Measurements from ENCODE around the gene CPLX4. TPM values are rescaled to one million over a fixed set of nuclear protein-coding genes. Genes with fewer than 3 reads are reported as not detected.

The CPLX4 gene
- total RNA-seq, 2 experiments from 2014 or later, result not detected

- CTCF ChIA-PET, result no interaction called here
- Mint-ChIP-seq H3K27me3 (no peaks in the 10 kb centered on the region), H3K36me3 (ENCODE audit: low read depth) (peaks cover 34% of the 10 kb centered on the region), H3K4me3 (peak overlapping the region; percentile 87), H3K27ac (peak overlapping the region; percentile 91), H3K4me1 (ENCODE audit: low read depth) (peaks cover 37% of the 10 kb centered on the region), H3K9me3 (no peaks in the 10 kb centered on the region)
- intact Hi-C loops (cut with micrococcal nuclease), result loop anchor here (10.0 kb wide), 1 partner anchor 546 kb away; no protein-coding TSS in a partner anchor
- DNase-seq (no peak), ATAC-seq (no peak)
- POLR2A ChIA-PET, result interaction anchor here (1.1 to 1.6 kb wide), 2 partner anchors 11 to 542 kb away, joined by 3 to 4 read pairs; partner anchors contain the start of gene PMAIP1
- TF ChIP-seq, protein P1, sequence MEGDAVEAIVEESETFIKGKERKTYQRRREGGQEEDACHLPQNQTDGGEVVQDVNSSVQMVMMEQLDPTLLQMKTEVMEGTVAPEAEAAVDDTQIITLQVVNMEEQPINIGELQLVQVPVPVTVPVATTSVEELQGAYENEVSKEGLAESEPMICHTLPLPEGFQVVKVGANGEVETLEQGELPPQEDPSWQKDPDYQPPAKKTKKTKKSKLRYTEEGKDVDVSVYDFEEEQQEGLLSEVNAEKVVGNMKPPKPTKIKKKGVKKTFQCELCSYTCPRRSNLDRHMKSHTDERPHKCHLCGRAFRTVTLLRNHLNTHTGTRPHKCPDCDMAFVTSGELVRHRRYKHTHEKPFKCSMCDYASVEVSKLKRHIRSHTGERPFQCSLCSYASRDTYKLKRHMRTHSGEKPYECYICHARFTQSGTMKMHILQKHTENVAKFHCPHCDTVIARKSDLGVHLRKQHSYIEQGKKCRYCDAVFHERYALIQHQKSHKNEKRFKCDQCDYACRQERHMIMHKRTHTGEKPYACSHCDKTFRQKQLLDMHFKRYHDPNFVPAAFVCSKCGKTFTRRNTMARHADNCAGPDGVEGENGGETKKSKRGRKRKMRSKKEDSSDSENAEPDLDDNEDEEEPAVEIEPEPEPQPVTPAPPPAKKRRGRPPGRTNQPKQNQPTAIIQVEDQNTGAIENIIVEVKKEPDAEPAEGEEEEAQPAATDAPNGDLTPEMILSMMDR (IDR thresholded peaks at IDR 0.05), result no peak
Measured at GRCh38 chr18:59358414-59358711, 39.9 kb upstream of the CPLX4 start.

DNA sequence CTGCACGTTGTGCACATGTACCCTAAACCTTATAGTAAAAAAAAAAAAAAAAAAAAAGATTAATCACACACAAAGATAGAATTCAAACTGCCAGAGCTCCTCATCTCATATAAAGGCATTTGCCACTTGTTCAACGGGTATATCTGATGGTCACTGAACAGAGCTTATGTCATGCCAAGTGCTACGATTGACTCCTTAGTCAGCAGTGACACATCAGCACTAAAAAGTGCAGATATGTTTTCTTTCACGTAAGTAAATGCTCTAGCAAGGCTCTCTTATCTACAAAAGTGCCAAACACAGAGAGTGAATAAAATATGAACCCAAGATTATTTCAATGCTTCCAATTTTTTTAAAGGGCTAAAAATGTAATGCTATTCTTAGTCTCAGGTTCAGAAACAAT lies 39.5 kb upstream of the CPLX4 start:
- ChIA-PET POLR2A (interaction anchor here (1.4 kb wide), 1 partner anchor 11 kb away, joined by 3 read pairs; no protein-coding TSS in a partner anchor), CTCF (no interaction called here)
- intact Hi-C loops (cut with micrococcal nuclease), result loop anchor here (10.0 kb wide), 1 partner anchor 547 kb away; no protein-coding TSS in a partner anchor
- H3K36me3 Mint-ChIP-seq (ENCODE audit: low read depth), result peaks cover 38% of the 10 kb centered on the region
- H3K4me1 Mint-ChIP-seq (ENCODE audit: low read depth), result peaks cover 41% of the 10 kb centered on the region
- ATAC-seq, result no peak
- H3K27me3 Mint-ChIP-seq, result no peaks in the 10 kb centered on the region
- H3K9me3 Mint-ChIP-seq, result no peaks in the 10 kb centered on the region
- peak overlapping the region; percentile 91 for H3K27ac Mint-ChIP-seq
- peak; percentile 19 for DNase-seq
- peak overlapping the region; percentile 87 for H3K4me3 Mint-ChIP-seq
- TF ChIP-seq, protein P1 (IDR thresholded peaks at IDR 0.05), result no peak

- Mint-ChIP-seq H3K9me3 (no peaks in the 10 kb centered on the region), H3K27ac (no peak overlapping the region), H3K4me1 (ENCODE audit: low read depth) (peaks cover 44% of the 10 kb centered on the region), H3K27me3 (no peaks in the 10 kb centered on the region), H3K36me3 (ENCODE audit: low read depth) (peaks cover 63% of the 10 kb centered on the region), H3K4me3 (no peak overlapping the region)
- ChIA-PET CTCF (interaction anchor here (1.0 to 2.9 kb wide), 3 partner anchors 16 to 48 kb away, joined by 3 to 18 read pairs (median 5); no protein-coding TSS in a partner anchor), POLR2A (interaction anchor here (0.7 kb wide), 1 partner anchor 9 kb away, joined by 3 read pairs; no protein-coding TSS in a partner anchor)
- TF ChIP-seq, protein P1 (IDR thresholded peaks at IDR 0.05), result no peak
- DNase-seq, result no peak
- no peak for ATAC-seq
- intact Hi-C loops (cut with micrococcal nuclease), result loop anchor here (10.0 kb wide), 1 partner anchor 550 kb away; no protein-coding TSS in a partner anchor
Measured at GRCh38 chr18:59354731-59355130, 36.3 kb upstream of the CPLX4 start.

- POLR2A ChIA-PET, result interaction anchor here (1.0 to 1.3 kb wide), 2 partner anchors 8 to 13 kb away, joined by 3 read pairs; no protein-coding TSS in a partner anchor
- no peak for ATAC-seq
- Mint-ChIP-seq H3K4me1 (ENCODE audit: low read depth) (peaks cover 44% of the 10 kb centered on the region), H3K27me3 (no peaks in the 10 kb centered on the region), H3K4me3 (no peak overlapping the region), H3K36me3 (ENCODE audit: low read depth) (peaks cover 75% of the 10 kb centered on the region), H3K9me3 (no peaks in the 10 kb centered on the region), H3K27ac (peak overlapping the region; percentile 38)
- no peak for DNase-seq
- CTCF ChIA-PET, result interaction anchor here (1.2 to 1.6 kb wide), 2 partner anchors 45 to 49 kb away, joined by 3 to 6 read pairs; no protein-coding TSS in a partner anchor
- intact Hi-C loops (cut with micrococcal nuclease), result loop anchor here (10.0 kb wide), 1 partner anchor 552 kb away; no protein-coding TSS in a partner anchor
- TF ChIP-seq, protein P1 (IDR thresholded peaks at IDR 0.05), result no peak
Measured at GRCh38 chr18:59353079-59353680, 34.7 kb upstream of the CPLX4 start.

Measured in activated CD8-positive, alpha-beta T cell treated with anti-CD3 and anti-CD28 coated beads for 36 hours (primary cell).